Trophoblast cell (in vitro differentiated cells and primary cell): ENCODE measurements around the gene PTPRCAP.

Experiments
- DNase-seq, 2 donors: peaks; one replicate each; pipeline ENCODE4 v3.0.0-alpha.2; 2016
- H2AFZ ChIP-seq: 2 replicates; pipeline ENCODE4 v1.6.1; 2013; ENCODE audit warnings: low read length, moderate library complexity, mild to moderate bottlenecking; ENCODE audit not compliant: insufficient read depth, poor library complexity
- H2AK5ac ChIP-seq: 2 replicates; pipeline ENCODE4 v1.6.1; 2013; ENCODE audit warnings: mild to moderate bottlenecking, low read length
- H2BK120ac ChIP-seq: 2 replicates; pipeline ENCODE4 v1.6.1; 2013; ENCODE audit warnings: low read length, mild to moderate bottlenecking, moderate library complexity; ENCODE audit not compliant: insufficient read depth, poor library complexity
- H2BK12ac ChIP-seq: 2 replicates; pipeline ENCODE4 v1.6.1; 2013; ENCODE audit warnings: mild to moderate bottlenecking, low read length, moderate library complexity
- H2BK5ac ChIP-seq: 2 replicates; pipeline ENCODE4 v1.6.1; 2013; ENCODE audit warnings: low read length, low read depth, moderate library complexity, mild to moderate bottlenecking; ENCODE audit not compliant: poor library complexity
- H3K14ac ChIP-seq: 2 replicates; pipeline ENCODE4 v1.6.1; 2013; ENCODE audit warnings: mild to moderate bottlenecking, low read length
- H3K18ac ChIP-seq: 2 replicates; pipeline ENCODE4 v1.6.1; 2013; ENCODE audit warnings: mild to moderate bottlenecking, low read length
- H3K23ac ChIP-seq: 2 replicates; pipeline ENCODE4 v1.6.1; 2013; ENCODE audit warnings: low read length
- H3K27ac ChIP-seq: 2 replicates; pipeline ENCODE4 v1.5.1; 2013; ENCODE audit warnings: low read depth, mild to moderate bottlenecking, inconsistent platforms, low read length, moderate library complexity
- H3K27me3 ChIP-seq: 2 replicates; pipeline ENCODE4 v1.6.1; 2013; ENCODE audit warnings: inconsistent platforms, mild to moderate bottlenecking, low read length, moderate library complexity; ENCODE audit not compliant: insufficient read depth
- H3K36me3 ChIP-seq, 2 experiments: 1 replicate in 1 of 2; 2 replicates in 1 of 2; pipeline ENCODE4 v1.6.1; 2013; ENCODE audit warnings: low read length in 2 of 2, mild to moderate bottlenecking in 2 of 2, moderate library complexity in 1 of 2; ENCODE audit not compliant: insufficient read depth in 2 of 2, control insufficient read depth in 1 of 2
- H3K4ac ChIP-seq: 2 replicates; pipeline ENCODE4 v1.6.1; 2013; ENCODE audit warnings: low read depth, mild to moderate bottlenecking, low read length, moderate library complexity
- H3K4me1 ChIP-seq, 2 experiments: 1 replicate in 1 of 2; 2 replicates in 1 of 2; pipeline ENCODE4 v1.6.1; 2013; ENCODE audit warnings: low read length in 2 of 2, mild to moderate bottlenecking in 2 of 2, moderate library complexity in 1 of 2; ENCODE audit not compliant: insufficient read depth in 2 of 2, control insufficient read depth in 1 of 2
- H3K4me2 ChIP-seq: 2 replicates; pipeline ENCODE4 v1.6.1; 2013; ENCODE audit warnings: inconsistent platforms, mild to moderate bottlenecking, low read length, moderate library complexity
- H3K4me3 ChIP-seq: 2 replicates; pipeline ENCODE4 v1.5.1; 2013; ENCODE audit warnings: mild to moderate bottlenecking, low read depth, low read length, inconsistent platforms
- H3K79me1 ChIP-seq: one replicate; pipeline ENCODE4 v1.6.1; 2013; ENCODE audit warnings: low read length
- H3K79me2 ChIP-seq: 2 replicates; pipeline ENCODE4 v1.6.1; 2013; ENCODE audit warnings: low read length, mild to moderate bottlenecking; ENCODE audit not compliant: control insufficient read depth, insufficient read depth, poor library complexity
- H3K9ac ChIP-seq: 2 replicates; pipeline ENCODE4 v1.6.1; 2013; ENCODE audit warnings: mild to moderate bottlenecking, low read length
- H3K9me3 ChIP-seq: 2 replicates; pipeline ENCODE4 v1.6.1; 2013; ENCODE audit warnings: low read depth, mild to moderate bottlenecking, control low read depth, inconsistent platforms, low read length; ENCODE audit not compliant: insufficient read depth
- H4K12ac ChIP-seq: 2 replicates; pipeline ENCODE4 v1.6.1; 2013; ENCODE audit warnings: low read depth, mild to moderate bottlenecking, low read length, moderate library complexity
- H4K8ac ChIP-seq: 2 replicates; pipeline ENCODE4 v1.6.1; 2013; ENCODE audit warnings: low read depth, mild to moderate bottlenecking, low read length, moderate library complexity
- H4K91ac ChIP-seq: one replicate; pipeline ENCODE4 v1.6.1; 2013; ENCODE audit warnings: low read depth, mild to moderate bottlenecking, low read length, moderate library complexity
- WGBS: extraction: QIAGEN DNeasy Blood & Tissue Kit; methylation state at CpG from one replicate; pipeline ENCODE4 v1.1.7; 2013; ENCODE audit warnings: missing lambda C conversion rate; ENCODE audit not compliant: insufficient read length, insufficient coverage; ENCODE audit errors: extremely low coverage; 5-methylcytosine and 5-hydroxymethylcytosine counted together

Gene PTPRCAP

DNA sequence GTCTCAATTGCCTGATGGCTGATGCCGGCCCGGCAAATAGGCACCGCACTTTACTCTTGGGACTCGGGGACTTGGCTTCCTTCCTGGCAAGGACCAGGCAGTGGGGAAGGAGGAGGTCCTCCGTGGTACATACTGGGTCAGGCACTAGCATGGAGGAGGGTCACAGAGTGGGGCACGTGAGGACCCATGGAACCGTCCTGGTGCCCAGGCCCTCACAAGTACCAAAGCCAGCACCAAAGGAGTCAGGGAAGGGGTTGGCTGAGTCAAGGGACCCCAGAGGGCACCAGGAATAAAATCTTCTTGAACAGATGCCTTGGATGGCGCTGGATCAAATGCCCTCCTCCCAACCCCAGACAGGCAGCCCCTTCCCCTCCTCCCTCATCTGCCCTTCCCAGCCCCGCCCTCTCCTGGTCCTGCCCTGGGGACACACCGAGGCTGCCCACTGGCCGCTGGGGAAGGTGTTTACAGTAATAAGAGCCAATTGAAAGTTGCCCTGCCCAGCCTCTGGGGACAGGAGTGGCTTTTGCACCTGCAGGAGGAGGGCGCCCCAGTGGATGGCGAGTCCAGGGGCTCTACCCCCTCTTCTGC is 27.6 kb downstream of the PTPRCAP start:
- H2BK12ac ChIP-seq: no peak overlapping the region
- no peak overlapping the region for H2BK5ac ChIP-seq
- no peak overlapping the region for H3K4me3 ChIP-seq
- no peak overlapping the region for H2AFZ ChIP-seq
- no peak overlapping the region for H4K12ac ChIP-seq
- no peak overlapping the region for H4K91ac ChIP-seq
- no peaks in the 10 kb centered on the region for H3K79me2 ChIP-seq
- no peaks in the 10 kb centered on the region for H3K79me1 ChIP-seq
- no peak overlapping the region for H3K27ac ChIP-seq
- no peak overlapping the region for H2BK120ac ChIP-seq
- no peaks in the 10 kb centered on the region for H3K4me1 ChIP-seq
- H3K4me2 ChIP-seq: no peak overlapping the region
- H3K18ac ChIP-seq: no peak overlapping the region
- no peak for DNase-seq
- no peak overlapping the region for H3K9ac ChIP-seq
- H4K8ac ChIP-seq: no peak overlapping the region
- no CpG with 5 or more reads among the region's 13 CpGs for WGBS
- H3K36me3 ChIP-seq: no peaks in the 10 kb centered on the region
- H3K14ac ChIP-seq: no peak overlapping the region
- no peak overlapping the region for H3K23ac ChIP-seq
- no peaks in the 10 kb centered on the region for H3K9me3 ChIP-seq
- H3K4ac ChIP-seq: no peak overlapping the region
- no peak overlapping the region for H2AK5ac ChIP-seq
- H3K27me3 ChIP-seq: peaks cover under 1% of the 10 kb centered on the region

DNA sequence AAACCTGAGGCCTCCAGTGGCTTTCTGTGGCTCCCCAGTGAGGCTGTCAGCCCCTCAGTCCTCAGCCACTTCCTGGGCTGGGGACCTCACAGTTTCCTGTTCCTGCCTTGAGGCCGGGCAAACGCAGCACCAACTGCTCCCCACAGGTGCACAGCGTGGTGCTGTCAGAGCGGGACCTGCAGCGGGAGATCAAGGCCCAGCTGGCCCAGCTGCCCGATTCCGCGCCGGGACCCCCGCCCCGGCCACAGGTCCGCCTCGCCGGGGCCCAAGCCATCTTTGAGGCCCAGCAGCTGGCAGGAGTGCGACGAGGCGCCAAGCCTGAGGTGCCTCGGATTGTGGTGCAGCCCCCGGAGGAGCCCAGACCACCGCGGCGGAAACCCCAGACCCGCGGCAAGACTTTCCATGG is 28.2 kb downstream of the PTPRCAP start:
- Histone ChIP-seq H3K4me1 (peaks cover 0 to 2% of the 10 kb centered on the region in 2 experiments), H3K18ac (no peak overlapping the region), H3K4me3 (no peak overlapping the region), H3K14ac (no peak overlapping the region), H3K23ac (no peak overlapping the region), H3K79me2 (no peaks in the 10 kb centered on the region), H3K4me2 (no peak overlapping the region), H2BK5ac (no peak overlapping the region), H3K4ac (no peak overlapping the region), H3K27me3 (no peaks in the 10 kb centered on the region), H4K12ac (no peak overlapping the region), H2BK12ac (no peak overlapping the region), H3K9ac (no peak overlapping the region), H2BK120ac (no peak overlapping the region), H3K9me3 (no peaks in the 10 kb centered on the region), H3K27ac (no peak overlapping the region), H4K91ac (no peak overlapping the region), H3K36me3 (no peaks in the 10 kb centered on the region), H2AK5ac (no peak overlapping the region), H4K8ac (no peak overlapping the region), H3K79me1 (no peaks in the 10 kb centered on the region), H2AFZ (no peak overlapping the region)
- DNase-seq: no peak
- WGBS: no CpG with 5 or more reads among the region's 24 CpGs

DNA sequence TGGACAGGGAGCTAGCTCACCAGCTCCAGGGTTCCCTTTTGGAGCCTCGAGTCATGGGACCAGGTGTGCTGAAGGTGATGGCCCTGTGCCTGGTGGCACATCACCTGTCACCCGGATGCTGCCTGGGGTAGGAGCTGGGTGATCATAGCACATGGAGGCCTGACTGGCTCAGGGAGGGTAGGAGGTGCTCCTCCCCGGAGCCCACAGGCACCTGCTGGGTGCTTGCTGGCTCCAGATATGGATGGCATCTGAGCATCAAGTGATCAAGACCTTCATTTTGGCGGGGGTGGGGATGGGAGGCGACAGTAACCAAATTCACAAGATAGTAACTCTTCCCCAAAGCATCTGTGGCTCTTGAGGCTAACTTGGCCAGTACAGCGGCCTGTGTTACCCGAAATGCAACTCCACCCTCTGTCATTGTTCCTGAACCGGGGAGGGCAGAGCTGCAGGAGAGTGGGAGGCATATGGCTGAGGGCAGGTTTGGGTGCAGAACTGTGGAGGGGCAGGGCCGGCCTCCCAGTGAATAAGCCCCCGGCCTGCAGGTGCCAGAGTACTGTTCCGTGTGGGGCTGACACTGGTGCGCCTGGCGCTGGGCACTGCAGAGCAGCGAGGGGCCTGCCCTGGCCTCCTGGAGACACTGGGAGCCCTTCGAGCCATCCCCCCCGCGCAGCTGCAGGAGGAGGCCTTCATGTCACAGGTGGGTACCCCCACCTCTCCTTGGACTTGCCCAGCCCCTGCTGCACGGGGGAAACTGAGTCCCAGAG is 28.9 kb downstream of the PTPRCAP start:
- no peak overlapping the region for H3K4me3 ChIP-seq
- no peak overlapping the region for H3K9ac ChIP-seq
- H3K4me1 ChIP-seq: peaks cover 0 to 3% of the 10 kb centered on the region in 2 experiments
- no peak overlapping the region for H2BK120ac ChIP-seq
- H3K79me1 ChIP-seq: no peaks in the 10 kb centered on the region
- H4K12ac ChIP-seq: no peak overlapping the region
- no peak overlapping the region for H2AK5ac ChIP-seq
- H3K23ac ChIP-seq: no peak overlapping the region
- H3K18ac ChIP-seq: no peak overlapping the region
- no peaks in the 10 kb centered on the region for H3K79me2 ChIP-seq
- H3K27ac ChIP-seq: no peak overlapping the region
- H4K8ac ChIP-seq: no peak overlapping the region
- no peak overlapping the region for H3K4me2 ChIP-seq
- H3K27me3 ChIP-seq: no peaks in the 10 kb centered on the region
- no peak overlapping the region for H4K91ac ChIP-seq
- WGBS: no CpG with 5 or more reads among the region's 18 CpGs
- DNase-seq: no peak
- no peak overlapping the region for H2AFZ ChIP-seq
- H3K9me3 ChIP-seq: no peaks in the 10 kb centered on the region
- H2BK5ac ChIP-seq: no peak overlapping the region
- no peaks in the 10 kb centered on the region for H3K36me3 ChIP-seq
- no peak overlapping the region for H3K4ac ChIP-seq
- H2BK12ac ChIP-seq: no peak overlapping the region
- H3K14ac ChIP-seq: no peak overlapping the region

DNA sequence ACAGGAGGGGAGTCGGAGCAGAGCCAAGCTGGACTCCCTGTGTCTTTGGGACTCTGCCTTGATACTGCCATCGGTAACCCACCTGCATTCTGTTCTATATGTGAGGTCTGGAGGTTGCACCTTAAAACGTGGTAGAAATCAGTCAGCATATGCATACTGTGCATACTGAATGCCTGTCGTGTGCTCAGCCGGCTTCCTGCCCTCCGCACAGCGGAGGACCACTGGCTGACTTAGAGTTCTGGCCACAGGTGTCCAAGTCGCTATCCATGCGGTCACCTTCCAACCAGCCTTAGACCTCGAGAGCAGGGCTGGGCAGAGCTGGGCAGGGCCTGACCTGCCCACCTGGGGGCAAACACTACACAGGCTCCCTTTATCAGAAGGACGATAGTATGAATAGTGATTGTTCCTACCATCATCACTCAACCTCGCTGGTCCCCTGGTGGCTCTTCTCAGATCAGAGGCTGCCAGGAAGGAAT is 29.8 kb downstream of the PTPRCAP start:
- WGBS: no CpG with 5 or more reads among the region's 12 CpGs
- Histone ChIP-seq H2BK12ac (no peak overlapping the region), H3K4me2 (no peak overlapping the region), H3K9ac (no peak overlapping the region), H3K79me2 (no peaks in the 10 kb centered on the region), H3K18ac (no peak overlapping the region), H3K4ac (no peak overlapping the region), H3K14ac (no peak overlapping the region), H3K23ac (no peak overlapping the region), H3K79me1 (no peaks in the 10 kb centered on the region), H3K27ac (no peak overlapping the region), H2BK5ac (no peak overlapping the region), H2AK5ac (no peak overlapping the region), H2BK120ac (no peak overlapping the region), H3K4me3 (no peak overlapping the region), H3K9me3 (no peaks in the 10 kb centered on the region), H2AFZ (no peak overlapping the region), H4K12ac (no peak overlapping the region), H3K4me1 (peaks cover 0 to 3% of the 10 kb centered on the region in 2 experiments), H3K27me3 (no peaks in the 10 kb centered on the region), H4K8ac (no peak overlapping the region), H3K36me3 (no peaks in the 10 kb centered on the region), H4K91ac (no peak overlapping the region)
- DNase-seq: no peak
